IPS DF 6.9 (cell line): ENCODE results near the gene KCNJ18.
"Not testable (repeated sequence)": the region's sequence is repeated elsewhere in the genome, so short reads cannot be mapped to it uniquely, and the experiment has no call there.

Experiments used
- DNase-seq: peaks from one replicate; pipeline ENCODE4 v3.0.0-alpha.2; 2013; ENCODE audit warnings: low read depth, low spot score
- H3K27ac ChIP-seq: one replicate; pipeline ENCODE4 v1.5.1; 2013; ENCODE audit warnings: low read length, control low read depth
- H3K27me3 ChIP-seq: 2 replicates; pipeline ENCODE4 v1.6.1; 2013; ENCODE audit warnings: mild to moderate bottlenecking, low read length; ENCODE audit not compliant: control insufficient read depth, insufficient read depth
- H3K36me3 ChIP-seq: 2 replicates; pipeline ENCODE4 v1.6.1; 2013; ENCODE audit warnings: low read length; ENCODE audit not compliant: control insufficient read depth, insufficient read depth
- H3K4me1 ChIP-seq: 2 replicates; pipeline ENCODE4 v1.6.1; 2013; ENCODE audit warnings: low read length; ENCODE audit not compliant: control insufficient read depth, insufficient read depth
- H3K4me3 ChIP-seq: 2 replicates; pipeline ENCODE4 v1.5.1; 2013; ENCODE audit warnings: mild to moderate bottlenecking, low read length
- H3K9me3 ChIP-seq: 2 replicates; pipeline ENCODE4 v1.6.1; 2013; ENCODE audit warnings: low read length, inconsistent platforms; ENCODE audit not compliant: control insufficient read depth, insufficient read depth
- WGBS: extraction: QIAGEN DNeasy Blood & Tissue Kit; methylation state at CpG from one replicate; pipeline ENCODE4 v1.1.7; 2013; ENCODE audit warnings: mixed read lengths, missing lambda C conversion rate; ENCODE audit not compliant: insufficient read length, insufficient coverage; 5-methylcytosine and 5-hydroxymethylcytosine counted together

Gene KCNJ18

GRCh38 chr17:21697508-21697860, 5.2 kb downstream of the KCNJ18 start:
- H3K27ac ChIP-seq, H3K27me3 ChIP-seq, H3K9me3 ChIP-seq, H3K4me3 ChIP-seq, DNase-seq, H3K4me1 ChIP-seq, H3K36me3 ChIP-seq: not testable (repeated sequence)
- no CpG with 5 or more reads among the region's 1 CpG for WGBS

- not testable (repeated sequence) for H3K4me1 ChIP-seq, H3K4me3 ChIP-seq, H3K9me3 ChIP-seq, H3K27me3 ChIP-seq, H3K36me3 ChIP-seq, H3K27ac ChIP-seq, DNase-seq
- no CpG with 5 or more reads among the region's 20 CpGs for WGBS
Measured at GRCh38 chr17:21698437-21699075, 6.2 kb downstream of the KCNJ18 start.

- not testable (repeated sequence) for H3K4me1 ChIP-seq, H3K27me3 ChIP-seq, H3K9me3 ChIP-seq, H3K27ac ChIP-seq, H3K36me3 ChIP-seq, H3K4me3 ChIP-seq, DNase-seq
- WGBS, result no CpG with 5 or more reads among the region's 4 CpGs
Measured at GRCh38 chr17:21699124-21699523, 6.8 kb downstream of the KCNJ18 start.

GRCh38 chr17:21699573-21700236, 7.4 kb downstream of the KCNJ18 start:
- H3K27ac ChIP-seq, DNase-seq, H3K9me3 ChIP-seq, H3K36me3 ChIP-seq, H3K4me3 ChIP-seq, H3K4me1 ChIP-seq, H3K27me3 ChIP-seq: not testable (repeated sequence)
- no CpG with 5 or more reads among the region's 16 CpGs for WGBS

- H3K27ac ChIP-seq, H3K4me1 ChIP-seq, DNase-seq, H3K9me3 ChIP-seq, H3K4me3 ChIP-seq, H3K27me3 ChIP-seq, H3K36me3 ChIP-seq: not testable (repeated sequence)
- WGBS, result no CpG with 5 or more reads among the region's 6 CpGs
Measured at GRCh38 chr17:21701090-21701489, 8.8 kb downstream of the KCNJ18 start.

GRCh38 chr17:21702029-21702428, 9.7 kb downstream of the KCNJ18 start:
- H3K27ac ChIP-seq, DNase-seq, H3K4me3 ChIP-seq, H3K36me3 ChIP-seq, H3K9me3 ChIP-seq, H3K27me3 ChIP-seq, H3K4me1 ChIP-seq: not testable (repeated sequence)
- WGBS, result no CpG with 5 or more reads among the region's 8 CpGs

GRCh38 chr17:21702521-21702920, 10.2 kb downstream of the KCNJ18 start:
- not testable (repeated sequence) for DNase-seq, H3K9me3 ChIP-seq, H3K27ac ChIP-seq, H3K4me3 ChIP-seq, H3K4me1 ChIP-seq, H3K36me3 ChIP-seq, H3K27me3 ChIP-seq
- WGBS, result no CpG with 5 or more reads among the region's 22 CpGs

GRCh38 chr17:21702940-21703640, 10.8 kb downstream of the KCNJ18 start:
- not testable (repeated sequence) for H3K4me1 ChIP-seq, H3K9me3 ChIP-seq, H3K4me3 ChIP-seq, H3K27ac ChIP-seq, DNase-seq, H3K36me3 ChIP-seq, H3K27me3 ChIP-seq
- no CpG with 5 or more reads among the region's 51 CpGs for WGBS

- H3K4me1 ChIP-seq, DNase-seq, H3K27me3 ChIP-seq, H3K4me3 ChIP-seq, H3K36me3 ChIP-seq, H3K27ac ChIP-seq, H3K9me3 ChIP-seq: not testable (repeated sequence)
- WGBS, result no CpG with 5 or more reads among the region's 35 CpGs
Measured at GRCh38 chr17:21703891-21704872, 11.9 kb downstream of the KCNJ18 start.

GRCh38 chr17:21705021-21705601, 12.8 kb downstream of the KCNJ18 start:
- Histone ChIP-seq H3K4me3 (no peak overlapping the region), H3K27ac (no peak overlapping the region), H3K27me3 (no peaks in the 10 kb centered on the region), H3K36me3 (no peaks in the 10 kb centered on the region), H3K4me1 (no peaks in the 10 kb centered on the region), H3K9me3 (peaks cover 8% of the 10 kb centered on the region)
- no CpG with 5 or more reads among the region's 13 CpGs for WGBS
- no peak for DNase-seq
